OCI-LY7 (cell line): Measurements from ENCODE around the gene ELOVL5. TPM values are rescaled to one million over a fixed set of nuclear protein-coding genes. Genes with fewer than 3 reads are reported as not detected.

Source experiments
- BruUV-seq: library from RNA; stranded (reverse); fragments of 400-500 nt; replicated peaks from 2 replicates; lab custom pipeline; 2021; lab: Mats Ljungman, UMichigan
- CTCF ChIA-PET: fragments of 300-600 bp; sonication (Branson Sonifier 250); formaldehyde crosslinking; loops from one replicate; lab custom pipeline; 2022; ENCODE audit warnings: antibody characterized with exemption; ENCODE audit not compliant: unreplicated experiment; lab: Charles Lee
- POLR2A ChIA-PET: fragments of 300-600 bp; sonication (Branson Sonifier 250); formaldehyde crosslinking; loops from one replicate; lab custom pipeline; 2022; ENCODE audit warnings: antibody characterized with exemption; lab: Charles Lee
- DNase-seq: peaks from one replicate; pipeline ENCODE4 v3.0.0-alpha.2; 2015; ENCODE audit warnings: low spot score
- H2AFZ ChIP-seq: fragments of 200-600 bp; sonication (generic), shearing (Covaris generic); 2 replicates; pipeline ENCODE4 v1.6.1; 2014; ENCODE audit warnings: mild to moderate bottlenecking, antibody characterized with exemption, low read length, moderate library complexity
- H3K27ac ChIP-seq: fragments of 200-600 bp; sonication (generic); 2 replicates; pipeline ENCODE4 v1.5.1; 2014; ENCODE audit warnings: mixed run types, low read depth, mild to moderate bottlenecking, moderate library complexity, low read length, inconsistent platforms; ENCODE audit not compliant: poor library complexity, severe bottlenecking
- H3K36me3 ChIP-seq: fragments of 200-600 bp; sonication (generic); 2 replicates; pipeline ENCODE4 v1.6.1; 2014; ENCODE audit warnings: mild to moderate bottlenecking, antibody characterized with exemption, low read length, moderate library complexity, mixed read lengths; ENCODE audit not compliant: insufficient read depth
- H3K4me1 ChIP-seq: fragments of 200-600 bp; sonication (generic); 2 replicates; pipeline ENCODE4 v1.5.1; 2014; ENCODE audit warnings: mild to moderate bottlenecking, low read length; ENCODE audit not compliant: insufficient read depth, poor library complexity, severe bottlenecking
- H3K4me2 ChIP-seq: fragments of 200-600 bp; sonication (generic); 2 replicates; pipeline ENCODE4 v1.6.1; 2014; ENCODE audit warnings: mild to moderate bottlenecking, low read length
- H3K4me3 ChIP-seq: fragments of 200-600 bp; sonication (generic); 2 replicates; pipeline ENCODE4 v1.5.1; 2014; ENCODE audit warnings: mild to moderate bottlenecking, low read depth, low read length; ENCODE audit not compliant: poor library complexity, severe bottlenecking
- H3K79me2 ChIP-seq: fragments of 200-600 bp; sonication (generic); 2 replicates; pipeline ENCODE4 v1.6.1; 2016; ENCODE audit warnings: low read depth, mild to moderate bottlenecking, low read length, moderate library complexity, mixed read lengths; ENCODE audit not compliant: insufficient read depth
- H3K9me2 ChIP-seq: fragments of 200-600 bp; sonication (generic); 2 replicates; pipeline ENCODE4 v1.6.1; 2016; ENCODE audit warnings: mild to moderate bottlenecking, low read length, mixed read lengths; ENCODE audit not compliant: insufficient read depth
- H3K9me3 ChIP-seq: fragments of 200-600 bp; sonication (generic); 2 replicates; pipeline ENCODE4 v1.6.1; 2014; ENCODE audit warnings: mild to moderate bottlenecking, mixed run types, low read length, mixed read lengths
- H4K20me1 ChIP-seq: fragments of 200-600 bp; sonication (generic); 2 replicates; pipeline ENCODE4 v1.6.1; 2014; ENCODE audit warnings: mild to moderate bottlenecking, antibody characterized with exemption, low read length, moderate library complexity, mixed read lengths; ENCODE audit not compliant: insufficient read depth
- CTCF ChIP-seq: fragments of 200-600 bp; sonication (generic); conservative IDR thresholded peaks from 2 replicates; pipeline ENCODE4 v1.5.1; 2014; ENCODE audit warnings: mild to moderate bottlenecking, antibody characterized with exemption, low read length, moderate library complexity, mixed read lengths
- EZH2phosphoT487 ChIP-seq: fragments of 200-600 bp; sonication (generic); IDR thresholded peaks from 2 replicates; pipeline ENCODE4 v1.6.1; 2018; ENCODE audit warnings: low read depth, borderline replicate concordance, mild to moderate bottlenecking, mixed run types, antibody characterized with exemption, low read length, moderate library complexity, mixed read lengths
- intact Hi-C: fragments of 100-400 bp; cut with micrococcal nuclease; formaldehyde crosslinking; loops from one replicate; pipeline ENCODE4 v1.10.0; 2022; ENCODE audit not compliant: unreplicated experiment
- total RNA-seq, 2 experiments: library from RNA; depleted of rRNA in 1 of 2; stranded (reverse); fragments of >200 nt in 1 of 2; shearing (Covaris generic) in 1 of 2; gene quantifications; 2 replicates each; pipeline ENCODE4 v1.2.3, GENCODE V29; 2014 to 2022

Gene ELOVL5
- total RNA-seq, 2 experiments from 2014 or later, result 66.8 to 97.1 TPM

- Histone ChIP-seq H3K36me3 (no peaks in the 10 kb centered on the region), H3K4me3 (no peak overlapping the region), H3K9me2 (no peaks in the 10 kb centered on the region), H3K4me2 (no peak overlapping the region), H3K27ac (no peak overlapping the region), H4K20me1 (no peaks in the 10 kb centered on the region), H3K79me2 (no peaks in the 10 kb centered on the region), H2AFZ (no peak overlapping the region), H3K4me1 (no peaks in the 10 kb centered on the region), H3K9me3 (no peaks in the 10 kb centered on the region)
- DNase-seq, result no peak
- BruUV-seq, result no TSS peak
- intact Hi-C loops, result no loop called here
- ChIA-PET CTCF (no interaction called here), POLR2A (no interaction called here)
- TF ChIP-seq EZH2phosphoT487, result no peak
- no peak for TF ChIP-seq CTCF
Measured at GRCh38 chr6:53378208-53378607, 29.5 kb upstream of the ELOVL5 start.

GRCh38 chr6:53377793-53378192 is 29.0 kb upstream of the ELOVL5 start:
- no peak overlapping the region for H3K4me2 ChIP-seq
- BruUV-seq, result no TSS peak
- no peak for TF ChIP-seq CTCF
- TF ChIP-seq EZH2phosphoT487, result no peak
- H2AFZ ChIP-seq, result no peak overlapping the region
- H3K27ac ChIP-seq, result no peak overlapping the region
- DNase-seq, result no peak
- H3K4me1 ChIP-seq, result no peaks in the 10 kb centered on the region
- H3K4me3 ChIP-seq, result no peak overlapping the region
- H3K9me3 ChIP-seq, result no peaks in the 10 kb centered on the region
- POLR2A ChIA-PET, result no interaction called here
- intact Hi-C loops, result no loop called here
- H4K20me1 ChIP-seq, result no peaks in the 10 kb centered on the region
- CTCF ChIA-PET, result no interaction called here
- H3K36me3 ChIP-seq, result no peaks in the 10 kb centered on the region
- H3K9me2 ChIP-seq, result no peaks in the 10 kb centered on the region
- H3K79me2 ChIP-seq, result no peaks in the 10 kb centered on the region

- Histone ChIP-seq H3K9me3 (no peaks in the 10 kb centered on the region), H2AFZ (no peak overlapping the region), H3K4me1 (no peaks in the 10 kb centered on the region), H3K4me2 (no peak overlapping the region), H3K27ac (no peak overlapping the region), H3K9me2 (no peaks in the 10 kb centered on the region), H3K79me2 (no peaks in the 10 kb centered on the region), H4K20me1 (no peaks in the 10 kb centered on the region), H3K4me3 (no peak overlapping the region), H3K36me3 (no peaks in the 10 kb centered on the region)
- intact Hi-C loops, result no loop called here
- ChIA-PET CTCF (no interaction called here), POLR2A (no interaction called here)
- no TSS peak for BruUV-seq
- no peak for TF ChIP-seq EZH2phosphoT487
- TF ChIP-seq CTCF, result no peak
- no peak for DNase-seq
Measured at GRCh38 chr6:53377289-53377688, 28.5 kb upstream of the ELOVL5 start.
